Measurements from ENCODE around the gene GALNT13. TPM values are rescaled to one million over a fixed set of nuclear protein-coding genes. Genes with fewer than 3 reads are reported as not detected.

The GALNT13 gene
- total RNA-seq, 1 donor from 2014 or later = 0.46 TPM

DNA sequence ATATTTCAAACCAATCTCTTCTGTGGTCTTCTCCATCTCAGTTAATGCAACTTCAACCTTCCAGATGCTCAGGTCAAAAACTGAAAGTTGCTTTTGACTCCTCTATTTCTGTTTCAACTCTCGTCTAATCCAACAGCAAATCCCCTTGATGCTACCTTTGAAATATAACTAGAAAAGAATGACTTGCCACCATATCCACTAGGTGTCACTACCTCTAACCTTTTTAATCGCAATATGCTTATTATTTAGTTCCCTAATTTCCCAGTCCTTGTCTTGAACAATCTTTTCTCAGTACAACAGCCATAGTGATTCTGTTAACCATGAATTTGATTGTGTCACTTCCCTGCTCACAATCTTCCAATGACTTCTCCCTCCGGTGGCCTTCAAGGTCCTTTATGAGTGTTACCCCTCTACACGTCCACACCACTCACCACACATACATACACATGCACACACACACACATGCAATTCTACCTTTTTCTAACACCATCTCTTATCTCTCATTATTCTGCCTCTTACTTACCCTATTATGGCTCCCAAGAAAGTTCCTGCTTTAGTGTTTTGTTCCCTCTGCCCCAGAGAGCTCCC, 581.3 kb downstream of the GALNT13 start:
- H3K27me3 ChIP-seq (ENCODE audit: control insufficient read depth, insufficient read depth, low read length) = no peaks in the 10 kb centered on the region
- peak; percentile 7 for DNase-seq (ENCODE audit: low read depth)
- TF ChIP-seq, protein P1, sequence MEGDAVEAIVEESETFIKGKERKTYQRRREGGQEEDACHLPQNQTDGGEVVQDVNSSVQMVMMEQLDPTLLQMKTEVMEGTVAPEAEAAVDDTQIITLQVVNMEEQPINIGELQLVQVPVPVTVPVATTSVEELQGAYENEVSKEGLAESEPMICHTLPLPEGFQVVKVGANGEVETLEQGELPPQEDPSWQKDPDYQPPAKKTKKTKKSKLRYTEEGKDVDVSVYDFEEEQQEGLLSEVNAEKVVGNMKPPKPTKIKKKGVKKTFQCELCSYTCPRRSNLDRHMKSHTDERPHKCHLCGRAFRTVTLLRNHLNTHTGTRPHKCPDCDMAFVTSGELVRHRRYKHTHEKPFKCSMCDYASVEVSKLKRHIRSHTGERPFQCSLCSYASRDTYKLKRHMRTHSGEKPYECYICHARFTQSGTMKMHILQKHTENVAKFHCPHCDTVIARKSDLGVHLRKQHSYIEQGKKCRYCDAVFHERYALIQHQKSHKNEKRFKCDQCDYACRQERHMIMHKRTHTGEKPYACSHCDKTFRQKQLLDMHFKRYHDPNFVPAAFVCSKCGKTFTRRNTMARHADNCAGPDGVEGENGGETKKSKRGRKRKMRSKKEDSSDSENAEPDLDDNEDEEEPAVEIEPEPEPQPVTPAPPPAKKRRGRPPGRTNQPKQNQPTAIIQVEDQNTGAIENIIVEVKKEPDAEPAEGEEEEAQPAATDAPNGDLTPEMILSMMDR (IDR thresholded peaks at IDR 0.05; ENCODE audit: insufficient read depth, low read length, poor library complexity, severe bottlenecking) = peak; percentile 48
- H3K4me3 ChIP-seq (ENCODE audit: low read depth, low read length) = no peak overlapping the region
- H3K36me3 ChIP-seq (ENCODE audit: control insufficient read depth, insufficient read depth, low read length) = no peaks in the 10 kb centered on the region

DNA sequence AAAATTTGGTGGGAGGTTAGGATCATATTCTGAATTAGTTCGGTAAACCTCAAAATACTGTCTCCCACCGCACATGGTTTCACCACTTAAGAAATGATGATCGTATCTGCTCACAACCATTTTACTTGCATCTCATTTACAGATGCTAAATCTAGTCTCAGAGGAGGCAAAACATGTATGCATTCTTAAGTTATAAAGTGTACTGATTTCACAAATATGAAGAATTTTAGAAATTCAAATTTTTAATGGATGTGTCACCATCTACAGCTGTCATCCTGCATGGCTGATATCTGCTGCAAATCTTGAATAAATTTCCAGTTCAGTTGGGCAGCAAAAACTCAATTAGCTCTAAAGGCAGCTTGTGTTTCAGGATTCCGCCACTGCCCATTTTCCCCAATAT, 583.4 kb downstream of the GALNT13 start:
- TF ChIP-seq, protein P1 (IDR thresholded peaks at IDR 0.05; ENCODE audit: insufficient read depth, low read length, poor library complexity, severe bottlenecking) = no peak
- H3K36me3 ChIP-seq (ENCODE audit: control insufficient read depth, insufficient read depth, low read length) = no peaks in the 10 kb centered on the region
- H3K27me3 ChIP-seq (ENCODE audit: control insufficient read depth, insufficient read depth, low read length) = no peaks in the 10 kb centered on the region
- no peak overlapping the region for H3K4me3 ChIP-seq (ENCODE audit: low read depth, low read length)
- no peak for DNase-seq (ENCODE audit: low read depth)

DNA sequence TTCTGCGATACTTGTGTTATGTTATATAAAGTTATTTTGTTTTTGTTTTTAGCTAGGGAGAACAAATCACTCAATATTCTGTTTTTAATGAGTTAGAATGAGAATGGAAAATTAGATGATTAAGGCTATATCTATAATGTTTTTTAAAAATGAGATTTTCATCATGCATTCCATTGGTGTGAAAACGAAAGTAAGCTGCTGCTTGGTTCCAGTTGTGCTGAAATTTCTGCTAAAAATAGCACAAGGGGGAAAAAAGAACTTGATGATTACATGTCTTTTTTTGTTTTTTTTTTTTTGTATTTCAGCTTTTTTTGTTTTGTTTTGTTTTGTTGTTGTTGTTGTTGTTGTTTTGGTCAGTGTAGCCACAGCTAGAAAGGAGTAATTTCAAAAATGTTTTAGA, 584.1 kb downstream of the GALNT13 start:
- TF ChIP-seq, protein P1 (IDR thresholded peaks at IDR 0.05; ENCODE audit: insufficient read depth, low read length, poor library complexity, severe bottlenecking) = no peak
- no peaks in the 10 kb centered on the region for H3K36me3 ChIP-seq (ENCODE audit: control insufficient read depth, insufficient read depth, low read length)
- no peak for DNase-seq (ENCODE audit: low read depth)
- H3K4me3 ChIP-seq (ENCODE audit: low read depth, low read length) = no peak overlapping the region
- H3K27me3 ChIP-seq (ENCODE audit: control insufficient read depth, insufficient read depth, low read length) = no peaks in the 10 kb centered on the region

DNA sequence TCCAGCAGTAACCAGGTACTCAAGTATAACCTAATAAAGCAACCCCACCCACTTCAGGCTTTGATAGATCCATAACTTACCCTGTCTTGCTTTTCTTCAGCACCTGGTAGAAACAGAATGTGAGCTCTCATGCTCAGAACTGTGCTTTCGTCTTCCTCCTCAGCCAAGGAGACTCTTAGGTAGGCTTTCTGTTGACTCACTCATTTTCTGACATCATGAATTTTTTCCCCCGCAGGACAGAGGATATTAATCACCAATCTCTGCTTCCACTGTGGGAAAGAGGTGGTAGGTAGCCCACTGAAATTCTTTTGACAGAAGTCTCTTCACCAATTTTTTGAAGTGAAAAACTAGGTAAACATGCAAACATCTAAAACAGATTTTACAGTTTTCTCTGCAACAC, 585.6 kb downstream of the GALNT13 start:
- no peak overlapping the region for H3K4me3 ChIP-seq (ENCODE audit: low read depth, low read length)
- no peaks in the 10 kb centered on the region for H3K36me3 ChIP-seq (ENCODE audit: control insufficient read depth, insufficient read depth, low read length)
- TF ChIP-seq, protein P1 (IDR thresholded peaks at IDR 0.05; ENCODE audit: insufficient read depth, low read length, poor library complexity, severe bottlenecking) = no peak
- DNase-seq (ENCODE audit: low read depth) = peak; percentile 2
- H3K27me3 ChIP-seq (ENCODE audit: control insufficient read depth, insufficient read depth, low read length) = no peaks in the 10 kb centered on the region

DNA sequence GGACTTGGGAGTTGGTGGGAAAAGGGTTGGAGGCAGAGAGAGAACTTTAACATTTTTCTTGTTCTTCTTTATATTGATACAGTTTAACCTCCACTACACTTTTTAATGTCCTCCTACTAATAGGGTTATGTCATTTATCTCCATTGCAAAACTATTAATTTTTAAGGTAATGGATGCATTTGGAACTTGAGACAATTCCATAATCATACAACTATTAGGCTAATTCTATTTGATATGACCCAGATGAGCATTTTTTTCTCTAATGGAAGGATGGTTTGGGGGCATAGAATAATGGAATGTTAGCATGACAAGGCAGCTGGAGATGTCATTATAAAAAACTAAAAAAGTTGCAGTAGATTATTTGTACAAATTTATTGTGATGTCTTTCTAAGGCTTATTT, 587.6 kb downstream of the GALNT13 start:
- Histone ChIP-seq H3K4me3 (ENCODE audit: low read depth, low read length) (no peak overlapping the region), H3K27me3 (ENCODE audit: control insufficient read depth, insufficient read depth, low read length) (no peaks in the 10 kb centered on the region), H3K36me3 (ENCODE audit: control insufficient read depth, insufficient read depth, low read length) (no peaks in the 10 kb centered on the region)
- no peak for DNase-seq (ENCODE audit: low read depth)
- TF ChIP-seq, protein P1 (IDR thresholded peaks at IDR 0.05; ENCODE audit: insufficient read depth, low read length, poor library complexity, severe bottlenecking) = no peak

DNA sequence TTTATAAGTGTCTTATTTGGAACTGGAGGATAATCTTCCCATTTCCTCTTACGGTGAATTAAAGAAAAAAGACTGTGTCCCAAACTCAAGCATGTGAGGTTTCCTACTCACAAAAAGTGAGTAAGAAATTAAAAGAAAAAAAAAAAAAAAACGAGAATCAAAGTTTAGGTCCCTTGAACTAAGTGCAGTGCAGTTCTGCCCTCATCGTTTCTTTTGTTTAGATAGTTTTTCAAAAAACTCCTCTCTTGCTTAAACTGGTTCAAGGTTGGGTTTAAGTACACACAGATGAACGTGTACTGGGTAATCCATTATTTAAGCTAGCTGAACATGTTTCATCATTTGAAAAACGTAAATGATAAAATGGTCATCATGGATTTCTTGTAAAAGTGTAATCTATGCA, 590.9 kb downstream of the GALNT13 start:
- no peak for DNase-seq (ENCODE audit: low read depth)
- Histone ChIP-seq H3K27me3 (ENCODE audit: control insufficient read depth, insufficient read depth, low read length) (no peaks in the 10 kb centered on the region), H3K36me3 (ENCODE audit: control insufficient read depth, insufficient read depth, low read length) (no peaks in the 10 kb centered on the region), H3K4me3 (ENCODE audit: low read depth, low read length) (no peak overlapping the region)
- TF ChIP-seq, protein P1 (IDR thresholded peaks at IDR 0.05; ENCODE audit: insufficient read depth, low read length, poor library complexity, severe bottlenecking) = no peak
